Caki2 (cell line): ENCODE results near the gene ALK. TPM values are rescaled to one million over a fixed set of nuclear protein-coding genes. Genes with fewer than 3 reads are reported as not detected.
A peak's percentile ranks its signal among the peaks of the same experiment; 100 is the strongest.

Source experiments
- DNase-seq: peaks from one replicate; pipeline ENCODE4 v3.0.0-alpha.2; 2015; ENCODE audit warnings: low read depth
- in situ Hi-C: cut with HindIII; loops from 2 replicates; pipeline ENCODE4 v1.10.0; 2016; ENCODE audit warnings: low sequenced_read_pairs, low pct_unique_long_range_greater_than_20kb, mixed read lengths
- total RNA-seq: library from RNA; depleted of rRNA; stranded (reverse); fragments of >200 nt; shearing (Covaris generic); gene quantifications from 2 replicates; pipeline ENCODE4 v1.2.3, GENCODE V29; 2014; ENCODE audit warnings: low replicate concordance

The ALK gene
- total RNA-seq, 1 experiment from 2014 or later = not detected

GRCh38 chr2:29196792-29197788 lies 724.3 kb downstream of the ALK start:
- peak; percentile 38 for DNase-seq
- in situ Hi-C loops = loop anchor here (10.0 kb wide), 1 partner anchor 242 kb away; no protein-coding TSS in a partner anchor

- in situ Hi-C loops = loop anchor here (10.0 kb wide), 1 partner anchor 241 kb away; no protein-coding TSS in a partner anchor
- no peak for DNase-seq
These were observed 725.6 kb downstream of the ALK start for GRCh38 chr2:29195796-29196195.

GRCh38 chr2:29193681-29194080 lies 727.7 kb downstream of the ALK start:
- no peak for DNase-seq
- in situ Hi-C loops = loop anchor here (10.0 kb wide), 1 partner anchor 239 kb away; no protein-coding TSS in a partner anchor

GRCh38 chr2:29193111-29193510 lies 728.3 kb downstream of the ALK start:
- no peak for DNase-seq
- in situ Hi-C loops = loop anchor here (10.0 kb wide), 1 partner anchor 238 kb away; no protein-coding TSS in a partner anchor

DNA sequence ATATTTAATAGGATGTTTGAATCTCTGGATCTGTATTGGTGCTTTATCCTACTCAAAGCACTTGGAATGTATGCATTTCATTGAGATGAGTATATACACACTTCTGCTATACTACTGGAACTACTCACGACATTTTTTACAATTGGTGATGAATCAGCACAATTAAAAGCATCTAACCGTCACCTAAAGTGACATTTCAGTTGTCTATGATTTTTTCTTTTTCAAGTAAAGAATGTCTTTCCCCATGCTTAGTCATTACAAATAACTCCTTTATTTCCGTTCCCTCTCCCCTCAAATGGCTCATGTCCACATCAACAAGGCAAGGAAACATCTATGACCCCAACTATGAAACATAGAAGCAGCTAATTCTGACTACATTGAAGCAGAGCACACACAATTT lies 728.9 kb downstream of the ALK start:
- in situ Hi-C loops = loop anchor here (10.0 kb wide), 1 partner anchor 238 kb away; no protein-coding TSS in a partner anchor
- DNase-seq = peak; percentile 44

DNA sequence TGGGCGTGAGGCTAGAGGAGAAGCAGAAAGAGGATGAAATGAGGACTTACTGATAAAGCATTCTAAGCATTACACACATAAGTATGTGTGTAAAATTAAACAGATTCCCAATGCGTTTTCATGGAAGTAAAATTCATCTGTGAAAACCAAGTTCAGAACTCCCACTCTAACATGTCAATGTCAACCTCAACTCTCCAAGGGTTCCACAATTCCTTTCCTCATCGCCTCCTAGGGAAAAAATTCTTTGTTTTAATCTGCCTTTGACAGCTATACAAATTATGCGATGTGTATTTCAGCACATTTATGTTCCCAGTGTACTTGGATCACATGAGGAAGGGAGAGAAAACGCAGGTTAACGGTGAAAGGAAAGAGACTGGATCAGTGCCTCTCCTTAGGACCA lies 729.6 kb downstream of the ALK start:
- in situ Hi-C loops = loop anchor here (10.0 kb wide), 1 partner anchor 237 kb away; no protein-coding TSS in a partner anchor
- no peak for DNase-seq

- in situ Hi-C loops = no loop called here
- DNase-seq = no peak
These were observed 732.3 kb downstream of the ALK start for GRCh38 chr2:29189052-29189451.

GRCh38 chr2:29187926-29188325 lies 733.5 kb downstream of the ALK start:
- in situ Hi-C loops = no loop called here
- no peak for DNase-seq

DNA sequence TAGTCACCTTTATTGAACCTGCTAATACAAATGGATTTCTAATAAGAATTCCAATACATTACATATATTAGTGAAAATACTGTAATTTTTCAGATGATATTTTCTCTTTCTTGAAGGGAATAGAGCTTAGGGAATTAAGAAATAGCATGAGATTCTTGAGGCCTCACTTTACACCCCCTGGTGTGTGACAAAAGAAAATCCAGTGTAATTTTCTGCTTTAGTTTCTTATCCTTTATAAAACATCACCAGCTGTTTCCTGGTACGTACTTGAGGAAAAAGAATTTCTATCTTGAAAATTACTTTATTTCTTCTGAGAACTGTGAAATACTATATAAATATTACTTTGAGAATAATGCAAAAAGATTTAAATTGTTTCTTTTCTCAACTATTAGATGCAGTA lies 734.6 kb downstream of the ALK start:
- DNase-seq = no peak
- in situ Hi-C loops = no loop called here

DNA sequence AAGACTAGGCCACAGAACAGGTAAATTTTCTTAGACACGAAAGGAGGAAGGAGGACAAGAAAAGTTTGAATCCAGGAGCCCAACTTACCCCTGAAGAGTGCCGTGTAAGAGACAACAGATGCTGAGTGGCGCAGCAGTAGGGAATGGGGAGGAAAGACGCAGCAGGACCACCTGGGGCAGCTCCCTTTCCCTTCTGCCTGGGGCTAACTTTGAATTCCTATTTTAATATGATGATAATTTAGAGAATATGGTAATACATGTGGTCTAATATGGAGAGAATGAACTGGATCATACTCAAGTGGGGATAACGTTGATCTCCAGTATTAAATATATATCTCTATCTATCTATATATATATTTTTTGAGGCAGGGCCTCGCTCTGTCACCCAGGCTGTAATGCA lies 736.9 kb downstream of the ALK start:
- no peak for DNase-seq
- in situ Hi-C loops = no loop called here

- DNase-seq = no peak
- in situ Hi-C loops = no loop called here
These were observed 738.5 kb downstream of the ALK start for GRCh38 chr2:29182920-29183319.

DNA sequence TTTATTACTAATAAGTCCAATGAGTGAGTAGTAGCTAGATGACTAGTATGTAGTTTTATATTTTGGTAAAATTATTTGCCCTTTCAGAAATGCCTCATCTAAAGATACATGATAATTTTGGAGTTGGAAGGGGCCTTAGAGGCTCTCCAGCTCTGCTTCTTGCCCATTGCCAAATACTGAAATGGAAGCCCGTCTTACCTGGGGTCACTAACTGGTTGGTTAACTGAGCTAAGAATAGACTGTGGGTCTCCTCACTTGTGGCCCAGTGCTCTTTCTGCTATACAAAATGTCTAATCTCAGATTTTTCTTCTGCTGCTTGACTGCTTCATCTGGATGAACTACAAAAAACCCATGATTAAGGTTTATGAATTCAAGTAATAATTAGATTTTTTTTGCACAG lies 739.1 kb downstream of the ALK start:
- in situ Hi-C loops = no loop called here
- DNase-seq = no peak

DNA sequence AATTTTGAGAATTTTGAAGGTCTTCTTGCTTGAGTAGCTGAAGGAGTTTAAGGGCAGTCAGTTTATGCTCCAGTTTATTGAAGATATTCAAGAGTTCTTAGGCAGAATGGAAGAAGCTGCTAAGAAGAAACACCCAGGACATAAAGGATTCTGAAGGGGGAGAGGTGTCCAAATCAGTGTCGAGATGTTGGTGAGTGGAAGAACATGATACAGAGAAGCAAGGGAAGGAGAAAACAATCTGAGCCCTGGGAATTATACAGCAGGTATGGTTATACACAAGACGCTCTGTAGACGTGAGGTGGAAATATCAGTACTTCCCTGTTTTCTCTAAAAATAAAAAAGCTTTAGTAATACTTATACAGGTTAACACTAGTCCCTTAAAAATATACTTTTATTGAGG lies 746.0 kb downstream of the ALK start:
- no peak for DNase-seq
- in situ Hi-C loops = no loop called here

- no peak for DNase-seq
- in situ Hi-C loops = no loop called here
These were observed 746.4 kb downstream of the ALK start for GRCh38 chr2:29174937-29175336.

- in situ Hi-C loops = no loop called here
- peak; percentile 79 for DNase-seq
These were observed 754.9 kb downstream of the ALK start for GRCh38 chr2:29166242-29167039.

DNA sequence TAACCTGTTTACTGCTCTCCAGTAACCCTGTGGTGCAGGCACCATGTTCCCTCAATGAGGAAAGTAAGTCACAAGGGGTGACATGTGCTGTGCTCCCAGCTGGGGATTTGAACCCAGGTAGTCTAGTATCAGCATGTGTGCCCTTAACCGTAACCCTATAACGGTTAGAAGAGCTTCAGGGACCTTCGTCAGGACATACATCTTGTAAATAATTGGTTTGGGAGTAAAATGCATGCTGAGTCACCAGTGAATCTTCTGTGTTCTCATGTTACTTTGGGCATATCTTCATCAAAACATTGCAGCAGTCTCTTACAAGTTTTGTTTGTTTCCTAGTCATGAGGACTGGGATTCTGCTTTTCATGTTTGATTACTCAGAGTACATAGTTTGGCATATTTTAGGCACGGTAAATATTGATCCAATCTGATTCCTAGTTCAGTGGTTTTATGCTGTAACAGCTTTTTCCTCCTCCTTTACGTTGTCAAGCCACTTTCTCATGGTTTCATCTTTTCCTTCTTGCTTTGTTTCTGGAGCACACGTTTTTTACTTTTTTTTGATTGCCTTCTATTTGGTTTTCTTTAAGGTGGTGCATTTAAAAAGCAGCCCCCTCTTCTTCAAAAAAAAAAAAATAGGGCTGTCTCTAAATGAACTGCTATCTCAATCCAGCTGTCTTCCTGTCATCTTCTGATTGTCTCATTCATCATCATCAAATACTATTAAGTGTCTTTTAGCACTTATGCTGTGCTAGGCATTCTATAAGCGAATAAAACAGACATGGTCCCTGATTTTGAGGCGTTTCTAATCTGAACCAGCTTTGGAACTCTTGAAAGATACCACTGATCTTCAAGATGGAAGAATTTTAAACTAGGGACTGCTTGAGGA lies 755.8 kb downstream of the ALK start:
- peak; percentile 74 for DNase-seq
- in situ Hi-C loops = no loop called here

- DNase-seq = no peak
- in situ Hi-C loops = no loop called here
These were observed 757.1 kb downstream of the ALK start for GRCh38 chr2:29164091-29164846.
